HepG2 (cell line): Measurements from ENCODE around the gene MEIS1. TPM values are rescaled to one million over a fixed set of nuclear protein-coding genes. Genes with fewer than 3 reads are reported as not detected.

Experiments used
- ATAC-seq: fragments of 200-7000 bp; cut with Tn5 transposase; 3 replicates; pipeline ENCODE4 v1.9.1; 2020; ENCODE audit warnings: mild to moderate bottlenecking, moderate library complexity
- BruUV-seq: library from RNA; stranded (reverse); fragments of 400-500 nt; replicated peaks from 2 replicates; lab custom pipeline; 2021; lab: Mats Ljungman, UMichigan
- CTCF ChIA-PET: fragments of 300-600 bp; formaldehyde crosslinking; extraction: SDS; loops from one replicate; lab custom pipeline; 2021; ENCODE audit warnings: low total read pairs, inconsistent platforms, low intra/inter-chr PET ratio; lab: Yijun Ruan, JAX
- POLR2A ChIA-PET: fragments of 350-600 bp; sonication (Branson Sonifier 250); formaldehyde crosslinking; loops from one replicate; lab custom pipeline; 2020; ENCODE audit warnings: antibody characterized with exemption, inconsistent platforms; lab: Yijun Ruan, JAX
- DNase-seq: peaks from one replicate; pipeline ENCODE4 v3.0.0-alpha.2; 2015; ENCODE audit warnings: low spot score
- FAIRE-seq: peaks from 3 replicates; lab custom pipeline; 2011; peaks lifted over from hg19 to GRCh38; lab: Jason Lieb, UNC
- H2AFZ ChIP-seq: one replicate; pipeline ENCODE4 v1.6.1; 2011; ENCODE audit warnings: low read length, inconsistent platforms
- H3K27ac ChIP-seq: fragments of 300-600 bp; 3 replicates; pipeline ENCODE4 v1.8.0; 2011; ENCODE audit warnings: mixed run types, mild to moderate bottlenecking, mixed read lengths, low read length, inconsistent platforms; ENCODE audit not compliant: insufficient read depth; ENCODE audit errors: extremely low read length
- H3K27me3 ChIP-seq, 2 experiments: fragments of 200-600 bp in 1 of 2; 2 replicates in 1 of 2; 3 replicates in 1 of 2; pipeline versions ENCODE4 v1.6.0 to v1.8.0; 2011; ENCODE audit warnings: low read length in 2 of 2, mild to moderate bottlenecking in 2 of 2, moderate library complexity in 2 of 2, inconsistent platforms in 1 of 2; ENCODE audit not compliant: insufficient read depth in 2 of 2, control insufficient read depth in 1 of 2
- H3K36me3 ChIP-seq, 2 experiments: fragments of 200-600 bp in 1 of 2; replicated peaks in 1 of 2; 2 replicates in 1 of 2; 3 replicates in 1 of 2; pipeline versions ENCODE4 v1.5.1 to v1.8.0; 2011; ENCODE audit warnings: low read length in 2 of 2, inconsistent platforms in 1 of 2; ENCODE audit not compliant: insufficient read depth in 2 of 2, control insufficient read depth in 1 of 2
- H3K4me1 ChIP-seq: 2 replicates; pipeline ENCODE4 v1.5.1; 2012; ENCODE audit warnings: low read length, inconsistent platforms; ENCODE audit not compliant: insufficient read depth
- H3K4me2 ChIP-seq: 2 replicates; pipeline ENCODE4 v1.6.0; 2011; ENCODE audit warnings: low read depth, low read length, inconsistent platforms
- H3K4me3 ChIP-seq, 3 experiments: fragments of 200-600 bp in 1 of 3; sonication (generic), shearing (Covaris generic) in 1 of 3; replicated peaks in 1 of 3; 2 replicates each; pipeline ENCODE4 v1.5.1; 2011 to 2016; ENCODE audit warnings: low read length in 3 of 3, inconsistent platforms in 2 of 3, low read depth in 2 of 3, mild to moderate bottlenecking in 2 of 3, control low read depth in 1 of 3, mixed read lengths in 1 of 3; ENCODE audit not compliant: insufficient read depth in 1 of 3
- H3K79me2 ChIP-seq: one replicate; pipeline ENCODE4 v1.6.1; 2011; ENCODE audit warnings: low read length, inconsistent platforms; ENCODE audit not compliant: insufficient read depth
- H3K9ac ChIP-seq: 2 replicates; pipeline ENCODE4 v1.6.0; 2011; ENCODE audit warnings: mild to moderate bottlenecking, low read depth, low read length, inconsistent platforms; ENCODE audit not compliant: insufficient read depth
- H3K9me3 ChIP-seq: 2 replicates; pipeline ENCODE4 v1.5.1; 2012; ENCODE audit warnings: mild to moderate bottlenecking, low read length
- H4K20me1 ChIP-seq: 2 replicates; pipeline ENCODE4 v1.6.0; 2011; ENCODE audit warnings: inconsistent platforms, mild to moderate bottlenecking, low read length, moderate library complexity; ENCODE audit not compliant: insufficient read depth
- AGO1 ChIP-seq: fragments of 200-400 bp; formaldehyde crosslinking; IDR thresholded peaks from 2 replicates; pipeline ENCODE4 v1.6.1; 2017; ENCODE audit warnings: mild to moderate bottlenecking, low read depth, low read length, moderate library complexity; ENCODE audit not compliant: poor library complexity, severe bottlenecking
- CEBPB ChIP-seq: IDR thresholded peaks from 2 replicates; pipeline ENCODE4 v1.6.1; 2011; ENCODE audit warnings: low read depth, low read length, improper control_type of control experiment, borderline replicate concordance
- HOXA5 ChIP-seq: sonication (generic); formaldehyde crosslinking; IDR thresholded peaks from 2 replicates; pipeline ENCODE4 v1.4.0; 2020; ENCODE audit warnings: missing genetic modification reagents
- MEF2D ChIP-seq: sonication (generic); formaldehyde crosslinking; IDR thresholded peaks from 2 replicates; pipeline ENCODE4 v1.5.1; 2020; ENCODE audit warnings: mild to moderate bottlenecking, missing genetic modification reagents
- MTA3 ChIP-seq: sonication (generic); formaldehyde crosslinking; IDR thresholded peaks from 2 replicates; pipeline ENCODE4 v1.4.0; 2020; ENCODE audit warnings: missing genetic modification reagents
- SMARCE1 ChIP-seq: fragments of 450-650 bp; IDR thresholded peaks from 2 replicates; pipeline ENCODE4 v1.6.1; 2017; ENCODE audit warnings: borderline replicate concordance
- SRY ChIP-seq: sonication (generic); formaldehyde crosslinking; IDR thresholded peaks from 2 replicates; pipeline ENCODE4 v1.8.0; 2022; ENCODE audit warnings: mild to moderate bottlenecking, missing genetic modification reagents
- TFDP1 ChIP-seq: IDR thresholded peaks from 2 replicates; pipeline ENCODE4 v1.6.1; 2016; ENCODE audit warnings: missing compliant biosample characterization, missing genetic modification reagents, borderline replicate concordance
- XBP1 ChIP-seq: sonication (generic); formaldehyde crosslinking; IDR thresholded peaks from 2 replicates; pipeline ENCODE4 v1.5.0; 2020; ENCODE audit warnings: missing genetic modification reagents
- ZBTB33 ChIP-seq: sonication (generic); formaldehyde crosslinking; IDR thresholded peaks from 2 replicates; pipeline ENCODE4 v1.4.0; 2020; ENCODE audit warnings: missing genetic modification reagents
- ZNF138 ChIP-seq: sonication (generic); formaldehyde crosslinking; IDR thresholded peaks from 2 replicates; pipeline ENCODE4 v1.5.0; 2020; ENCODE audit warnings: mild to moderate bottlenecking, low read depth, missing genetic modification reagents
- ZNF234 ChIP-seq: sonication (generic); formaldehyde crosslinking; conservative IDR thresholded peaks from 2 replicates; pipeline ENCODE4 v1.5.1; 2020; ENCODE audit warnings: mild to moderate bottlenecking, missing genetic modification reagents
- ZNF280D ChIP-seq: sonication (generic); formaldehyde crosslinking; IDR thresholded peaks from 2 replicates; pipeline ENCODE4 v1.5.1; 2020; ENCODE audit warnings: mild to moderate bottlenecking, missing genetic modification reagents
- ZNF282 ChIP-seq: fragments of 450-650 bp; IDR thresholded peaks from 2 replicates; pipeline ENCODE4 v1.6.1; 2018; ENCODE audit not compliant: partially characterized antibody
- ZNF331 ChIP-seq: sonication (generic); formaldehyde crosslinking; IDR thresholded peaks from 2 replicates; pipeline ENCODE4 v1.4.0; 2020; ENCODE audit warnings: missing genetic modification reagents
- ZNF605 ChIP-seq: sonication (generic); formaldehyde crosslinking; IDR thresholded peaks from 2 replicates; pipeline ENCODE4 v1.8.0; 2022; ENCODE audit warnings: mild to moderate bottlenecking, missing genetic modification reagents
- WGBS: methylation state at CpG from one replicate; pipeline ENCODE4 v1.1.6; 2017; ENCODE audit warnings: low lambda C conversion rate; 5-methylcytosine and 5-hydroxymethylcytosine counted together
- in situ Hi-C: cut with HindIII; loops from 2 replicates; pipeline ENCODE4 v1.10.0; 2017; ENCODE audit warnings: low pct_unique_long_range_greater_than_20kb; ENCODE audit not compliant: extremely low pct_ligation_motif_present
- intact Hi-C: fragments of 100-400 bp; cut with micrococcal nuclease; formaldehyde crosslinking; loops from one replicate; pipeline ENCODE4 v1.10.0; 2022; ENCODE audit not compliant: unreplicated experiment
- polyA plus RNA-seq, 8 experiments: library from polyadenylated mRNA; depleted of rRNA in 3 of 8; stranded (reverse) in 7 of 8; unstranded in 1 of 8; fragments of >200 nt; fragmentation: Illumina TruSeq in 4 of 8; extraction: Trizol in 4 of 8; gene quantifications; 2 replicates each; pipeline versions ENCODE4 v1.2.1 to v1.2.3, GENCODE V29; 2011 to 2016; ENCODE audit warnings: low read depth in 4 of 8, missing spikeins in 1 of 8, mixed read lengths in 1 of 8; ENCODE audit not compliant: insufficient read depth in 1 of 8
- total RNA-seq, 5 experiments: library from RNA; depleted of rRNA; stranded (reverse); fragments of >200 nt; fragmentation: Illumina TruSeq; extraction: Trizol; gene quantifications; 2 replicates each; pipeline ENCODE4 v1.2.3, GENCODE V29; 2016; ENCODE audit warnings: low read depth in 1 of 5

MEIS1 gene
- total and polyA plus RNA-seq, 2 of the 13 experiments (the other 11 are each of a cell fraction or from before 2014, with no cell fraction given): 3.8 to 6.0 TPM

GRCh38 chr2:66544258-66544657 lies 109.3 kb downstream of the MEIS1 start:
- Histone ChIP-seq H3K79me2 (no peaks in the 10 kb centered on the region), H3K4me1 (peaks cover 6% of the 10 kb centered on the region), H3K36me3 (no peaks in the 10 kb centered on the region), H3K9ac (no peak overlapping the region), H3K4me3 (no peak overlapping the region), H3K9me3 (no peaks in the 10 kb centered on the region), H4K20me1 (no peaks in the 10 kb centered on the region), H3K4me2 (no peak overlapping the region), H3K27ac (no peak overlapping the region), H3K27me3 (no peaks in the 10 kb centered on the region), H2AFZ (no peak overlapping the region)
- no peak for TF ChIP-seq ZNF234 (CRISPR knock-in tag)
- no peak for TF ChIP-seq ZNF331 (CRISPR knock-in tag)
- TF ChIP-seq ZNF280D: no peak
- no peak for TF ChIP-seq ZBTB33 (CRISPR knock-in tag)
- no peak for TF ChIP-seq CEBPB
- no peak for TF ChIP-seq ZNF282
- TF ChIP-seq XBP1 (CRISPR knock-in tag): no peak
- no peak for TF ChIP-seq ZNF138 (CRISPR knock-in tag)
- no peak for TF ChIP-seq HOXA5
- no peak for TF ChIP-seq ZNF605 (CRISPR knock-in tag)
- no peak for TF ChIP-seq MTA3
- TF ChIP-seq TFDP1 (CRISPR knock-in tag): no peak
- TF ChIP-seq SMARCE1: no peak
- TF ChIP-seq AGO1: no peak
- TF ChIP-seq SRY (CRISPR knock-in tag): no peak
- TF ChIP-seq MEF2D (CRISPR knock-in tag): no peak
- ChIA-PET POLR2A (no interaction called here), CTCF (no interaction called here)
- no peak for DNase-seq
- no peak for ATAC-seq
- WGBS: 80% methylated on average over 2 of the region's 2 CpGs
- in situ Hi-C loops: no loop called here
- BruUV-seq: no TSS peak
- no peak for FAIRE-seq
- intact Hi-C loops: no loop called here
